OCI-LY3 (cell line): Measurements from ENCODE around the gene MMGT1.

Source experiments
- H2AFZ ChIP-seq: fragments of 200-600, 300-600 bp; shearing (Covaris generic); 2 replicates; pipeline ENCODE4 v1.6.0; 2014; ENCODE audit warnings: antibody characterized with exemption, low read depth, low read length
- H3K27ac ChIP-seq: fragments of 200-600, 300-600 bp; sonication (generic); 2 replicates; pipeline ENCODE4 v1.5.1; 2014; ENCODE audit warnings: mild to moderate bottlenecking, low read length, moderate library complexity, mixed read lengths
- H3K27me3 ChIP-seq: fragments of 200-600, 300-600 bp; sonication (generic); 2 replicates; pipeline ENCODE4 v1.6.1; 2014; ENCODE audit warnings: low read depth, low read length, mixed read lengths
- H3K36me3 ChIP-seq: fragments of 200-600, 300-600 bp; sonication (generic); replicated peaks from 2 replicates; pipeline ENCODE3; 2014; ENCODE audit warnings: low read depth, low read length, mixed read lengths
- H3K4me1 ChIP-seq: fragments of 300-600, 200-600 bp; sonication (generic); 2 replicates; pipeline ENCODE4 v1.6.1; 2014; ENCODE audit warnings: low read length, mixed read lengths
- H3K4me2 ChIP-seq: fragments of 200-600, 300-600 bp; sonication (generic); 2 replicates; pipeline ENCODE4 v1.6.1; 2014; ENCODE audit warnings: low read length, mixed read lengths
- H3K4me3 ChIP-seq: fragments of 300-600, 200-600 bp; sonication (generic); 2 replicates; pipeline ENCODE4 v1.5.1; 2014; ENCODE audit warnings: antibody characterized with exemption, mild to moderate bottlenecking, low read length, moderate library complexity
- H3K79me2 ChIP-seq: fragments of 300-600, 200-600 bp; shearing (Covaris generic); 2 replicates; pipeline ENCODE4 v1.6.1; 2014; ENCODE audit warnings: mild to moderate bottlenecking, low read length, mixed read lengths
- H3K9ac ChIP-seq: fragments of 300-600, 200-600 bp; shearing (Covaris generic); 2 replicates; pipeline ENCODE4 v1.6.0; 2014; ENCODE audit warnings: mild to moderate bottlenecking, low read length, moderate library complexity
- H3K9me3 ChIP-seq: fragments of 200-600, 300-600 bp; shearing (Covaris generic); 2 replicates; pipeline ENCODE4 v1.6.1; 2014; ENCODE audit warnings: low read length, mixed read lengths; ENCODE audit not compliant: insufficient read depth
- H4K20me1 ChIP-seq: fragments of 200-600, 300-600 bp; sonication (generic); 2 replicates; pipeline ENCODE4 v1.6.1; 2016; ENCODE audit warnings: low read length, mixed read lengths; ENCODE audit not compliant: insufficient read depth
- CTCF ChIP-seq: fragments of 200-600, 300-600 bp; sonication (generic); IDR thresholded peaks from 2 replicates; pipeline ENCODE4 v1.5.1; 2014; ENCODE audit warnings: antibody characterized with exemption, low read length, low read depth
- EZH2phosphoT487 ChIP-seq: fragments of 200-600 bp; shearing (Covaris generic); IDR thresholded peaks from 2 replicates; pipeline ENCODE4 v1.6.1; 2018; ENCODE audit warnings: antibody characterized with exemption, mixed run types, low read depth

MMGT1 gene

GRCh38 chrX:135981668-135982067 lies 7.9 kb upstream of the MMGT1 start:
- H3K9ac ChIP-seq = no peak overlapping the region
- H3K36me3 ChIP-seq = no peaks in the 10 kb centered on the region
- TF ChIP-seq EZH2phosphoT487 (no peak), CTCF (no peak)
- H3K27me3 ChIP-seq = no peaks in the 10 kb centered on the region
- H2AFZ ChIP-seq = no peak overlapping the region
- peaks cover 11% of the 10 kb centered on the region for H3K79me2 ChIP-seq
- no peak overlapping the region for H3K4me2 ChIP-seq
- no peak overlapping the region for H3K27ac ChIP-seq
- peaks cover 11% of the 10 kb centered on the region for H3K4me1 ChIP-seq
- no peaks in the 10 kb centered on the region for H4K20me1 ChIP-seq
- H3K9me3 ChIP-seq = no peaks in the 10 kb centered on the region
- H3K4me3 ChIP-seq = no peak overlapping the region

- H3K79me2 ChIP-seq = peaks cover 7% of the 10 kb centered on the region
- H3K27me3 ChIP-seq = no peaks in the 10 kb centered on the region
- no peak overlapping the region for H2AFZ ChIP-seq
- no peak overlapping the region for H3K9ac ChIP-seq
- peaks cover 8% of the 10 kb centered on the region for H3K4me1 ChIP-seq
- no peaks in the 10 kb centered on the region for H3K36me3 ChIP-seq
- no peak for TF ChIP-seq CTCF
- no peak for TF ChIP-seq EZH2phosphoT487
- no peak overlapping the region for H3K27ac ChIP-seq
- H4K20me1 ChIP-seq = no peaks in the 10 kb centered on the region
- H3K4me3 ChIP-seq = no peak overlapping the region
- H3K9me3 ChIP-seq = no peaks in the 10 kb centered on the region
- H3K4me2 ChIP-seq = no peak overlapping the region
Measured at GRCh38 chrX:135981010-135981409, 7.2 kb upstream of the MMGT1 start.

- Histone ChIP-seq H3K27ac (no peak overlapping the region), H3K9me3 (no peaks in the 10 kb centered on the region), H3K4me3 (no peak overlapping the region), H3K36me3 (no peaks in the 10 kb centered on the region), H3K9ac (no peak overlapping the region), H2AFZ (no peak overlapping the region), H3K4me1 (peaks cover 2% of the 10 kb centered on the region), H3K79me2 (peaks cover 9% of the 10 kb centered on the region), H3K27me3 (0 out of 2 replicates have a peak, but pooled peaks cover 4% of the 10 kb centered on the region), H4K20me1 (no peaks in the 10 kb centered on the region), H3K4me2 (no peak overlapping the region)
- TF ChIP-seq CTCF (no peak), EZH2phosphoT487 (no peak)
Measured at GRCh38 chrX:135977611-135978010, 3.8 kb upstream of the MMGT1 start.

- peak overlapping the region; percentile 95; the same call in 1 of the 2 replicates for H3K4me2 ChIP-seq
- H3K79me2 ChIP-seq = peaks cover 22% of the 10 kb centered on the region
Measured at GRCh38 chrX:135975421-135975820, 1.6 kb upstream of the MMGT1 start.

More at GRCh38 chrX:135975421-135975820, 1.6 kb upstream of the MMGT1 start:
- peaks cover 10% of the 10 kb centered on the region for H3K4me1 ChIP-seq
- no peak overlapping the region for H3K9ac ChIP-seq
- no peaks in the 10 kb centered on the region for H4K20me1 ChIP-seq
- TF ChIP-seq CTCF (no peak), EZH2phosphoT487 (no peak)
- 0 out of 2 replicates have a peak, but pooled peaks cover 4% of the 10 kb centered on the region for H3K27me3 ChIP-seq
- H3K4me3 ChIP-seq = no peak overlapping the region
- H2AFZ ChIP-seq = no peak overlapping the region
- no peaks in the 10 kb centered on the region for H3K9me3 ChIP-seq
- H3K36me3 ChIP-seq = no peaks in the 10 kb centered on the region
- no peak overlapping the region for H3K27ac ChIP-seq
